K562 (cell line): ENCODE data around the gene TAF15. TPM values are rescaled to one million over a fixed set of nuclear protein-coding genes. Genes with fewer than 3 reads are reported as not detected.

ENCODE experiments used
- ATAC-seq: fragments of 200-7000 bp; cut with Tn5 transposase; 3 replicates; pipeline ENCODE4 v1.9.1; 2020; ENCODE audit warnings: moderate library complexity
- BruUV-seq: library from RNA; stranded (reverse); fragments of 400-500 nt; replicated peaks from 2 replicates; lab custom pipeline; 2021; lab: Mats Ljungman, UMichigan
- CTCF ChIA-PET: fragments of 300-600 bp; formaldehyde crosslinking; extraction: SDS; loops from one replicate; lab custom pipeline; 2021; ENCODE audit warnings: low intra/inter-chr PET ratio; lab: Yijun Ruan, JAX
- POLR2A ChIA-PET: fragments of 300-600, 350-650 bp; sonication (Branson Sonifier 250); formaldehyde crosslinking; extraction: SDS; loops from one replicate; lab custom pipeline; 2021; ENCODE audit warnings: antibody characterized with exemption, inconsistent platforms; lab: Yijun Ruan, JAX
- DNase-seq, 4 experiments: peaks; one replicate each; pipeline versions ENCODE4 v3.0.0 to v3.0.0-alpha.2; 2011 to 2018; ENCODE audit warnings: low spot score in 3 of 4, mixed read lengths in 3 of 4; ENCODE audit errors: extremely low read depth in 1 of 4
- FAIRE-seq: peaks from 2 replicates; lab custom pipeline; 2011; peaks lifted over from hg19 to GRCh38; lab: Jason Lieb, UNC
- H2AFZ ChIP-seq: 2 replicates; pipeline ENCODE4 v1.6.0; 2011; ENCODE audit warnings: low read depth, low read length, control low read depth, inconsistent platforms
- H3K27ac ChIP-seq: fragments of 200-600 bp; 3 replicates; pipeline ENCODE4 v1.8.0; 2011; ENCODE audit warnings: low read depth, mild to moderate bottlenecking, control low read depth, inconsistent platforms, low read length, moderate library complexity, mixed read lengths; ENCODE audit errors: extremely low read depth
- H3K27me3 ChIP-seq, 2 experiments: fragments of 300-600 bp in 1 of 2; 2 replicates in 1 of 2; 3 replicates in 1 of 2; pipeline versions ENCODE4 v1.6.0 to v1.8.0; 2011; ENCODE audit warnings: inconsistent platforms in 2 of 2, low read length in 2 of 2, mild to moderate bottlenecking in 1 of 2, mixed read lengths in 1 of 2, moderate library complexity in 1 of 2; ENCODE audit not compliant: control insufficient read depth in 2 of 2, insufficient read depth in 2 of 2
- H3K36me3 ChIP-seq: fragments of 300-600 bp; 3 replicates; pipeline ENCODE4 v1.8.0; 2011; ENCODE audit warnings: mild to moderate bottlenecking, low read length, inconsistent platforms; ENCODE audit not compliant: control insufficient read depth, insufficient read depth
- H3K4me1 ChIP-seq, 2 experiments: fragments of 200-600 bp in 1 of 2; replicated peaks in 1 of 2; 2 replicates in 1 of 2; 3 replicates in 1 of 2; pipeline versions ENCODE4 v1.5.1 to v1.8.0; 2011; ENCODE audit warnings: inconsistent platforms in 2 of 2, low read length in 2 of 2, mild to moderate bottlenecking in 1 of 2, mixed read lengths in 1 of 2, moderate library complexity in 1 of 2; ENCODE audit not compliant: control insufficient read depth in 2 of 2, insufficient read depth in 2 of 2
- H3K4me2 ChIP-seq: 2 replicates; pipeline ENCODE4 v1.6.1; 2011; ENCODE audit warnings: low read length, control low read depth, inconsistent platforms, mixed read lengths; ENCODE audit not compliant: insufficient read depth
- H3K4me3 ChIP-seq: fragments of 200-600 bp; sonication (generic), shearing (Covaris generic); 2 replicates; pipeline ENCODE4 v1.5.1; 2016; ENCODE audit warnings: control low read depth, inconsistent platforms
- H3K79me2 ChIP-seq: fragments of 200-600 bp; 3 replicates; pipeline ENCODE4 v1.8.0; 2011; ENCODE audit warnings: low read length, inconsistent platforms; ENCODE audit not compliant: control insufficient read depth, insufficient read depth
- H3K9ac ChIP-seq, 2 experiments: 2 replicates each; pipeline versions ENCODE4 v1.6.0 to v1.6.1; 2011; ENCODE audit warnings: low read depth in 2 of 2, low read length in 2 of 2, control low read depth in 1 of 2, inconsistent platforms in 1 of 2, mild to moderate bottlenecking in 1 of 2, mixed read lengths in 1 of 2; ENCODE audit not compliant: insufficient read depth in 1 of 2
- H3K9me1 ChIP-seq: one replicate; pipeline ENCODE4 v1.6.0; 2011; ENCODE audit warnings: inconsistent platforms, mild to moderate bottlenecking, low read length, moderate library complexity; ENCODE audit not compliant: control insufficient read depth, insufficient read depth
- H3K9me3 ChIP-seq: replicated peaks from 2 replicates; pipeline ENCODE4 v1.5.1; 2011; ENCODE audit warnings: low read depth, low read length, inconsistent platforms; ENCODE audit not compliant: control insufficient read depth, insufficient read depth
- H4K20me1 ChIP-seq: replicated peaks from 2 replicates; pipeline ENCODE4 v1.6.1; 2011; ENCODE audit warnings: low read length, inconsistent platforms, mixed read lengths; ENCODE audit not compliant: control insufficient read depth, insufficient read depth
- ATF1 ChIP-seq, 2 experiments: fragments of 450-650 bp in 1 of 2; IDR thresholded peaks; 2 replicates each; pipeline ENCODE4 v1.6.1; 2016; ENCODE audit warnings: missing compliant biosample characterization in 1 of 2, missing genetic modification characterization in 1 of 2
- EP400 ChIP-seq: fragments of 450-650 bp; IDR thresholded peaks from 2 replicates; pipeline ENCODE4 v1.6.1; 2017; ENCODE audit warnings: antibody characterized with exemption, mild to moderate bottlenecking, moderate library complexity
- HDAC2 ChIP-seq: fragments of 450-650 bp; IDR thresholded peaks from 2 replicates; pipeline ENCODE4 v1.6.1; 2016; ENCODE audit warnings: mild to moderate bottlenecking
- HNRNPK ChIP-seq: fragments of 200-400 bp; formaldehyde crosslinking; IDR thresholded peaks from one replicate; pipeline ENCODE4 v1.6.1; 2018; ENCODE audit warnings: mild to moderate bottlenecking, low read depth, low read length; ENCODE audit not compliant: poor library complexity, severe bottlenecking
- NR2C2 ChIP-seq, 2 experiments: fragments of 200-800 bp in 1 of 2; sonication (Bioruptor generic) in 1 of 2; sonication (generic) in 1 of 2; formaldehyde crosslinking in 1 of 2; IDR thresholded peaks; 2 replicates each; pipeline versions ENCODE4 v1.6.1 to v1.8.0; 2016 to 2022; ENCODE audit warnings: mild to moderate bottlenecking in 1 of 2, missing compliant biosample characterization in 1 of 2, missing genetic modification characterization in 1 of 2, missing genetic modification reagents in 1 of 2
- POLR2G ChIP-seq: fragments of 200-400 bp; formaldehyde crosslinking; IDR thresholded peaks from 2 replicates; pipeline ENCODE4 v1.6.1; 2017; ENCODE audit warnings: low read depth, mild to moderate bottlenecking, antibody characterized with exemption, low read length, moderate library complexity
- RBBP5 ChIP-seq: fragments of 200-600 bp; sonication (generic); IDR thresholded peaks from 2 replicates; pipeline ENCODE4 v1.6.1; 2012; ENCODE audit warnings: borderline replicate concordance, mild to moderate bottlenecking, low read length, control low read depth, inconsistent platforms; ENCODE audit not compliant: insufficient read depth, poor library complexity, severe bottlenecking
- SMARCA5 ChIP-seq: fragments of 450-650 bp; IDR thresholded peaks from 2 replicates; pipeline ENCODE4 v1.6.1; 2016
- ZNF23 ChIP-seq: fragments of 250-450 bp; sonication (Bioruptor Pico); IDR thresholded peaks from 2 replicates; pipeline ENCODE4 v1.4.0; 2020; ENCODE audit warnings: mild to moderate bottlenecking
- ZNF253 ChIP-seq: fragments of 250-450 bp; sonication (Bioruptor Pico); conservative IDR thresholded peaks from 2 replicates; pipeline ENCODE4 v1.6.1; 2021; ENCODE audit warnings: mild to moderate bottlenecking
- ZNF79 ChIP-seq: fragments of 250-450 bp; sonication (Bioruptor Pico); IDR thresholded peaks from 2 replicates; pipeline ENCODE4 v1.4.0; 2020; ENCODE audit warnings: low read depth, mild to moderate bottlenecking, moderate library complexity
- WGBS: fragments of 100-300 bp; shearing (Covaris generic); methylation state at CpG from one replicate; pipeline ENCODE4 v1.1.6; 2016; ENCODE audit warnings: low coverage, mixed read lengths; ENCODE audit not compliant: insufficient coverage; ENCODE audit errors: missing lambda C conversion rate; 5-methylcytosine and 5-hydroxymethylcytosine counted together
- in situ Hi-C: fragments of 300-500 bp; cut with MboI; formaldehyde crosslinking; loops from 4 replicates; pipeline ENCODE4 v1.15.0; 2018; ENCODE audit warnings: inconsistent platforms, mixed read lengths
- intact Hi-C: fragments of 100-400 bp; cut with micrococcal nuclease; formaldehyde crosslinking; loops from 2 replicates; pipeline ENCODE4 v1.14.2; 2022
- polyA plus RNA-seq, 8 experiments: library from polyadenylated mRNA; depleted of rRNA in 4 of 8; stranded (reverse) in 5 of 8; unstranded in 3 of 8; fragments of >200 nt; fragmentation: Nextera tagmentation in 2 of 8; fragmentation: Illumina TruSeq in 1 of 8; extraction: Ambion mirVana in 2 of 8; extraction: Trizol in 1 of 8; gene quantifications; 2 replicates each; pipeline versions ENCODE4 v1.2.1 to v1.2.3, GENCODE V29; 2011 to 2014; ENCODE audit warnings: inconsistent platforms in 1 of 8, missing spikeins in 1 of 8
- total RNA-seq, 7 experiments: library from RNA; depleted of rRNA in 6 of 7; stranded (reverse); fragments of >200 nt in 6 of 7; fragmentation: Illumina TruSeq in 2 of 7; extraction: Trizol in 2 of 7; gene quantifications; 2 replicates each; pipeline versions ENCODE4 v1.2.1 to v1.2.3, GENCODE V29; 2011 to 2021; ENCODE audit warnings: low replicate concordance in 1 of 7
- TF ChIP-seq, protein P1 (sequence below): fragments of 450-650 bp; formaldehyde crosslinking; IDR thresholded peaks from 2 replicates; pipeline ENCODE4 v1.4.0; 2020; ENCODE audit warnings: mild to moderate bottlenecking, moderate library complexity
- TF ChIP-seq, protein P2 (sequence below): sonication (generic); formaldehyde crosslinking; IDR thresholded peaks from 2 replicates; pipeline ENCODE4 v1.8.0; 2022; ENCODE audit warnings: missing genetic modification reagents, mild to moderate bottlenecking, borderline replicate concordance
- TF ChIP-seq, protein P3 (sequence below), 2 experiments: fragments of 450-650 bp in 1 of 2; sonication (generic) in 1 of 2; formaldehyde crosslinking in 1 of 2; IDR thresholded peaks in 1 of 2; conservative IDR thresholded peaks in 1 of 2; 2 replicates each; pipeline versions ENCODE4 v1.6.1 to v1.8.1; 2016 to 2023; ENCODE audit warnings: mild to moderate bottlenecking in 2 of 2, moderate library complexity in 2 of 2, inconsistent platforms in 1 of 2, missing genetic modification reagents in 1 of 2

TAF15 gene
- total and polyA plus RNA-seq, 9 of the 15 experiments (the other 6 are each of a cell fraction or from before 2014, with no cell fraction given), result 4.1 to 272 (median 56.8) TPM

DNA sequence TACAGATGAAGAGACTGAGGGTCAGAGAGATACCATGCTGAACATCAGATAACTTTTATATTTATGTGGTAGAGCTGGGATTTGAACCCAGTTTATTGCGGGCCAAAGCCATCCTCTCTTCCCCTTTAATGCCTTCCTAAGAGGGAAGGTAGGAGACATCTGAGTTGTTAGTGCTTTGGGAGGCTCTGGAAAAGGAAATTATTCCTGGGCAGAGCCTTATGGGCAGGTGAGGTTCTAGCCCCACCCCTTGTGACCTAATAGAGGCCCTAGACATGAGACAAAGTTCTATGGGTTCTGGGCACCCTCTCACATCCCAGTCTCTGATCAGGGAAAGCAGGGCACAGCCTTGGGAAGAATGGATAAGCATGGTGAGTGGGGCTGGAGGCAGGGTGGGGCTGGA, 48.7 kb upstream of the TAF15 start, which contains the start of gene C17orf50:
Gene C17orf50, plus strand, starts transcription at position 301 of the 400 bp plus-strand sequence. Its CDS starts 55 bp downstream, at position 356.
- WGBS, result 0% methylated on average over 1 of the region's 1 CpG
- H3K4me3 ChIP-seq, result no peak within 1 kb of the TSS
- TF ChIP-seq POLR2G (no peak), ZNF79 (no peak), NR2C2 (CRISPR knock-in tag; IDR thresholded peaks at IDR 0.05) (no peak), NR2C2 (tag; IDR thresholded peaks at IDR 0.05) (no peak), ATF1 (CRISPR knock-in tag; IDR thresholded peaks at IDR 0.05) (no peak), ATF1 (tag; IDR thresholded peaks at IDR 0.05) (no peak), ZNF253 (CRISPR knock-in tag) (no peak), HDAC2 (no peak), SMARCA5 (no peak), ZNF23 (CRISPR knock-in tag) (no peak), RBBP5 (no peak), EP400 (no peak), HNRNPK (no peak)
- TF ChIP-seq, protein P1, sequence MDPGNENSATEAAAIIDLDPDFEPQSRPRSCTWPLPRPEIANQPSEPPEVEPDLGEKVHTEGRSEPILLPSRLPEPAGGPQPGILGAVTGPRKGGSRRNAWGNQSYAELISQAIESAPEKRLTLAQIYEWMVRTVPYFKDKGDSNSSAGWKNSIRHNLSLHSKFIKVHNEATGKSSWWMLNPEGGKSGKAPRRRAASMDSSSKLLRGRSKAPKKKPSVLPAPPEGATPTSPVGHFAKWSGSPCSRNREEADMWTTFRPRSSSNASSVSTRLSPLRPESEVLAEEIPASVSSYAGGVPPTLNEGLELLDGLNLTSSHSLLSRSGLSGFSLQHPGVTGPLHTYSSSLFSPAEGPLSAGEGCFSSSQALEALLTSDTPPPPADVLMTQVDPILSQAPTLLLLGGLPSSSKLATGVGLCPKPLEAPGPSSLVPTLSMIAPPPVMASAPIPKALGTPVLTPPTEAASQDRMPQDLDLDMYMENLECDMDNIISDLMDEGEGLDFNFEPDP (CRISPR knock-in tag), result no peak
- TF ChIP-seq, protein P2, sequence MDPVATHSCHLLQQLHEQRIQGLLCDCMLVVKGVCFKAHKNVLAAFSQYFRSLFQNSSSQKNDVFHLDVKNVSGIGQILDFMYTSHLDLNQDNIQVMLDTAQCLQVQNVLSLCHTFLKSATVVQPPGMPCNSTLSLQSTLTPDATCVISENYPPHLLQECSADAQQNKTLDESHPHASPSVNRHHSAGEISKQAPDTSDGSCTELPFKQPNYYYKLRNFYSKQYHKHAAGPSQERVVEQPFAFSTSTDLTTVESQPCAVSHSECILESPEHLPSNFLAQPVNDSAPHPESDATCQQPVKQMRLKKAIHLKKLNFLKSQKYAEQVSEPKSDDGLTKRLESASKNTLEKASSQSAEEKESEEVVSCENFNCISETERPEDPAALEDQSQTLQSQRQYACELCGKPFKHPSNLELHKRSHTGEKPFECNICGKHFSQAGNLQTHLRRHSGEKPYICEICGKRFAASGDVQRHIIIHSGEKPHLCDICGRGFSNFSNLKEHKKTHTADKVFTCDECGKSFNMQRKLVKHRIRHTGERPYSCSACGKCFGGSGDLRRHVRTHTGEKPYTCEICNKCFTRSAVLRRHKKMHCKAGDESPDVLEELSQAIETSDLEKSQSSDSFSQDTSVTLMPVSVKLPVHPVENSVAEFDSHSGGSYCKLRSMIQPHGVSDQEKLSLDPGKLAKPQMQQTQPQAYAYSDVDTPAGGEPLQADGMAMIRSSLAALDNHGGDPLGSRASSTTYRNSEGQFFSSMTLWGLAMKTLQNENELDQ (CRISPR knock-in tag), result no peak
- TF ChIP-seq, protein P3, sequence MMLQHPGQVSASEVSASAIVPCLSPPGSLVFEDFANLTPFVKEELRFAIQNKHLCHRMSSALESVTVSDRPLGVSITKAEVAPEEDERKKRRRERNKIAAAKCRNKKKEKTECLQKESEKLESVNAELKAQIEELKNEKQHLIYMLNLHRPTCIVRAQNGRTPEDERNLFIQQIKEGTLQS (IDR thresholded peaks at IDR 0.05), result no peak
- TF ChIP-seq, protein P3 (CRISPR knock-in tag; conservative IDR thresholded peaks at IDR 0.05), result no peak

More for the DNA sequence above, 48.7 kb upstream of the TAF15 start, which contains the start of gene C17orf50:
- H4K20me1 ChIP-seq, result no peaks in the 10 kb centered on the region
- no peak within 1 kb of the TSS for H3K4me2 ChIP-seq
- no peaks in the 10 kb centered on the region for H3K9me3 ChIP-seq
- FAIRE-seq (no peak), DNase-seq (no peak), ATAC-seq (no peak)
- in situ Hi-C loops, result no loop called here
- POLR2A ChIA-PET, result interaction anchor here (0.7 to 0.8 kb wide), 2 partner anchors 10 to 56 kb away, joined by 3 read pairs; no protein-coding TSS in a partner anchor
- no peak within 1 kb of the TSS for H2AFZ ChIP-seq
- no peak within 1 kb of the TSS for H3K9ac ChIP-seq
- H3K79me2 ChIP-seq, result no peaks in the 10 kb centered on the region
- H3K9me1 ChIP-seq, result no peaks in the 10 kb centered on the region
- CTCF ChIA-PET, result interaction anchor here (0.6 kb wide), 1 partner anchor 185 kb away, joined by 3 read pairs; no protein-coding TSS in a partner anchor
- peaks cover 12 to 41% of the 10 kb centered on the region in 2 experiments; a peak in 4 of 5 replicates for H3K27me3 ChIP-seq
- no peaks in the 10 kb centered on the region for H3K36me3 ChIP-seq
- H3K4me1 ChIP-seq, result peaks cover 0 to 12% of the 10 kb centered on the region in 2 experiments; a peak in 3 of 5 replicates
- no peak within 1 kb of the TSS for H3K27ac ChIP-seq
- intact Hi-C loops, result loop anchor here (10.0 kb wide), 1 partner anchor 184 kb away; the partner anchor contains the start of gene LYZL6
- no TSS peak for BruUV-seq
